HepG2 (cell line): ENCODE data around the gene CD300LG. TPM values are rescaled to one million over a fixed set of nuclear protein-coding genes. Genes with fewer than 3 reads are reported as not detected.
A peak's percentile ranks its signal among the peaks of the same experiment; 100 is the strongest.

Source experiments
- ATAC-seq: fragments of 200-7000 bp; cut with Tn5 transposase; 3 replicates; pipeline ENCODE4 v1.9.1; 2020; ENCODE audit warnings: mild to moderate bottlenecking, moderate library complexity
- BruUV-seq: library from RNA; stranded (reverse); fragments of 400-500 nt; replicated peaks from 2 replicates; lab custom pipeline; 2021; lab: Mats Ljungman, UMichigan
- CTCF ChIA-PET: fragments of 300-600 bp; formaldehyde crosslinking; extraction: SDS; loops from one replicate; lab custom pipeline; 2021; ENCODE audit warnings: low total read pairs, inconsistent platforms, low intra/inter-chr PET ratio; lab: Yijun Ruan, JAX
- POLR2A ChIA-PET: fragments of 350-600 bp; sonication (Branson Sonifier 250); formaldehyde crosslinking; loops from one replicate; lab custom pipeline; 2020; ENCODE audit warnings: antibody characterized with exemption, inconsistent platforms; lab: Yijun Ruan, JAX
- DNase-seq: peaks from one replicate; pipeline ENCODE4 v3.0.0-alpha.2; 2015; ENCODE audit warnings: low spot score
- FAIRE-seq: peaks from 3 replicates; lab custom pipeline; 2011; peaks lifted over from hg19 to GRCh38; lab: Jason Lieb, UNC
- H2AFZ ChIP-seq: one replicate; pipeline ENCODE4 v1.6.1; 2011; ENCODE audit warnings: low read length, inconsistent platforms
- H3K27ac ChIP-seq: fragments of 300-600 bp; 3 replicates; pipeline ENCODE4 v1.8.0; 2011; ENCODE audit warnings: mixed run types, mild to moderate bottlenecking, mixed read lengths, low read length, inconsistent platforms; ENCODE audit not compliant: insufficient read depth; ENCODE audit errors: extremely low read length
- H3K27me3 ChIP-seq, 2 experiments: fragments of 200-600 bp in 1 of 2; 2 replicates in 1 of 2; 3 replicates in 1 of 2; pipeline versions ENCODE4 v1.6.0 to v1.8.0; 2011; ENCODE audit warnings: low read length in 2 of 2, mild to moderate bottlenecking in 2 of 2, moderate library complexity in 2 of 2, inconsistent platforms in 1 of 2; ENCODE audit not compliant: insufficient read depth in 2 of 2, control insufficient read depth in 1 of 2
- H3K36me3 ChIP-seq, 2 experiments: fragments of 200-600 bp in 1 of 2; replicated peaks in 1 of 2; 2 replicates in 1 of 2; 3 replicates in 1 of 2; pipeline versions ENCODE4 v1.5.1 to v1.8.0; 2011; ENCODE audit warnings: low read length in 2 of 2, inconsistent platforms in 1 of 2; ENCODE audit not compliant: insufficient read depth in 2 of 2, control insufficient read depth in 1 of 2
- H3K4me1 ChIP-seq: 2 replicates; pipeline ENCODE4 v1.5.1; 2012; ENCODE audit warnings: low read length, inconsistent platforms; ENCODE audit not compliant: insufficient read depth
- H3K4me2 ChIP-seq: 2 replicates; pipeline ENCODE4 v1.6.0; 2011; ENCODE audit warnings: low read depth, low read length, inconsistent platforms
- H3K4me3 ChIP-seq, 3 experiments: fragments of 200-600 bp in 1 of 3; sonication (generic), shearing (Covaris generic) in 1 of 3; replicated peaks in 1 of 3; 2 replicates each; pipeline ENCODE4 v1.5.1; 2011 to 2016; ENCODE audit warnings: low read length in 3 of 3, inconsistent platforms in 2 of 3, low read depth in 2 of 3, mild to moderate bottlenecking in 2 of 3, control low read depth in 1 of 3, mixed read lengths in 1 of 3; ENCODE audit not compliant: insufficient read depth in 1 of 3
- H3K79me2 ChIP-seq: one replicate; pipeline ENCODE4 v1.6.1; 2011; ENCODE audit warnings: low read length, inconsistent platforms; ENCODE audit not compliant: insufficient read depth
- H3K9ac ChIP-seq: 2 replicates; pipeline ENCODE4 v1.6.0; 2011; ENCODE audit warnings: mild to moderate bottlenecking, low read depth, low read length, inconsistent platforms; ENCODE audit not compliant: insufficient read depth
- H3K9me3 ChIP-seq: 2 replicates; pipeline ENCODE4 v1.5.1; 2012; ENCODE audit warnings: mild to moderate bottlenecking, low read length
- H4K20me1 ChIP-seq: 2 replicates; pipeline ENCODE4 v1.6.0; 2011; ENCODE audit warnings: inconsistent platforms, mild to moderate bottlenecking, low read length, moderate library complexity; ENCODE audit not compliant: insufficient read depth
- ARID5B ChIP-seq: IDR thresholded peaks from 2 replicates; pipeline ENCODE4 v1.4.0; 2020; ENCODE audit warnings: mild to moderate bottlenecking, missing genetic modification reagents
- HES4 ChIP-seq: sonication (generic); formaldehyde crosslinking; IDR thresholded peaks from 2 replicates; pipeline ENCODE4 v1.9.0; 2021; ENCODE audit warnings: mild to moderate bottlenecking, missing genetic modification reagents, borderline replicate concordance
- HNRNPLL ChIP-seq: fragments of 200-400 bp; formaldehyde crosslinking; IDR thresholded peaks from 2 replicates; pipeline ENCODE4 v1.6.1; 2017; ENCODE audit warnings: mild to moderate bottlenecking, low read depth, low read length; ENCODE audit not compliant: poor library complexity, severe bottlenecking
- NFYC ChIP-seq: IDR thresholded peaks from 2 replicates; pipeline ENCODE4 v1.6.1; 2016; ENCODE audit warnings: missing genetic modification reagents, missing compliant biosample characterization
- SALL1 ChIP-seq: sonication (generic); formaldehyde crosslinking; IDR thresholded peaks from 2 replicates; pipeline ENCODE4 v1.8.0; 2022; ENCODE audit warnings: mild to moderate bottlenecking, missing genetic modification reagents
- SMC3 ChIP-seq: IDR thresholded peaks from 2 replicates; pipeline ENCODE4 v1.6.1; 2011; ENCODE audit warnings: low read length, improper control_type of control experiment
- STAG1 ChIP-seq: sonication (generic); formaldehyde crosslinking; IDR thresholded peaks from 2 replicates; pipeline ENCODE4 v1.4.0; 2020; ENCODE audit warnings: missing genetic modification reagents
- TARDBP ChIP-seq: sonication (generic); formaldehyde crosslinking; IDR thresholded peaks from 2 replicates; pipeline ENCODE4 v1.8.0; 2022; ENCODE audit warnings: mild to moderate bottlenecking, missing genetic modification reagents
- TRIM22 ChIP-seq: fragments of 450-650 bp; IDR thresholded peaks from 2 replicates; pipeline ENCODE4 v1.6.1; 2017
- ZBTB2 ChIP-seq: sonication (generic); formaldehyde crosslinking; IDR thresholded peaks from 2 replicates; pipeline ENCODE4 v1.8.0; 2022; ENCODE audit warnings: low read depth, missing genetic modification reagents
- ZFP82 ChIP-seq: sonication (generic); formaldehyde crosslinking; IDR thresholded peaks from 2 replicates; pipeline ENCODE4 v1.5.1; 2020; ENCODE audit warnings: mild to moderate bottlenecking, missing genetic modification reagents, borderline replicate concordance
- ZNF550 ChIP-seq: sonication (generic); formaldehyde crosslinking; IDR thresholded peaks from 2 replicates; pipeline ENCODE4 v1.4.0; 2020; ENCODE audit warnings: mild to moderate bottlenecking, missing genetic modification reagents, borderline replicate concordance
- WGBS: methylation state at CpG from one replicate; pipeline ENCODE4 v1.1.6; 2017; ENCODE audit warnings: low lambda C conversion rate; 5-methylcytosine and 5-hydroxymethylcytosine counted together
- in situ Hi-C: cut with HindIII; loops from 2 replicates; pipeline ENCODE4 v1.10.0; 2017; ENCODE audit warnings: low pct_unique_long_range_greater_than_20kb; ENCODE audit not compliant: extremely low pct_ligation_motif_present
- intact Hi-C: fragments of 100-400 bp; cut with micrococcal nuclease; formaldehyde crosslinking; loops from one replicate; pipeline ENCODE4 v1.10.0; 2022; ENCODE audit not compliant: unreplicated experiment
- polyA plus RNA-seq, 8 experiments: library from polyadenylated mRNA; depleted of rRNA in 3 of 8; stranded (reverse) in 7 of 8; unstranded in 1 of 8; fragments of >200 nt; fragmentation: Illumina TruSeq in 4 of 8; extraction: Trizol in 4 of 8; gene quantifications; 2 replicates each; pipeline versions ENCODE4 v1.2.1 to v1.2.3, GENCODE V29; 2011 to 2016; ENCODE audit warnings: low read depth in 4 of 8, missing spikeins in 1 of 8, mixed read lengths in 1 of 8; ENCODE audit not compliant: insufficient read depth in 1 of 8
- total RNA-seq, 5 experiments: library from RNA; depleted of rRNA; stranded (reverse); fragments of >200 nt; fragmentation: Illumina TruSeq; extraction: Trizol; gene quantifications; 2 replicates each; pipeline ENCODE4 v1.2.3, GENCODE V29; 2016; ENCODE audit warnings: low read depth in 1 of 5

Gene CD300LG
- total and polyA plus RNA-seq, 2 of the 13 experiments (the other 11 are each of a cell fraction or from before 2014, with no cell fraction given): not detected

- TF ChIP-seq ZBTB2 (CRISPR knock-in tag) (no peak), NFYC (CRISPR knock-in tag) (no peak), SALL1 (CRISPR knock-in tag) (peak; percentile 37; the same call in 1 of the 2 replicates), STAG1 (0 out of 2 replicates have a peak, but pooled peaks have one; percentile 9), ZFP82 (CRISPR knock-in tag) (no peak), ZNF550 (CRISPR knock-in tag) (0 out of 2 replicates have a peak, but pooled peaks have one; percentile 30), HNRNPLL (peak; percentile 48), SMC3 (peak; percentile 28; the same call in 1 of the 2 replicates)
These were observed 33.5 kb downstream of the CD300LG start (continued) for GRCh38 chr17:43880420-43880991.

GRCh38 chr17:43881181-43881580 lies 34.2 kb downstream of the CD300LG start:
- Histone ChIP-seq H3K4me2 (no peak overlapping the region), H3K36me3 (no peaks in the 10 kb centered on the region), H3K27me3 (peaks cover 0 to 16% of the 10 kb centered on the region in 2 experiments; a peak in 2 of 5 replicates), H3K79me2 (no peaks in the 10 kb centered on the region), H3K9ac (no peak overlapping the region), H3K9me3 (no peaks in the 10 kb centered on the region), H3K27ac (no peak overlapping the region), H3K4me3 (no peak overlapping the region), H3K4me1 (peaks cover 8% of the 10 kb centered on the region), H2AFZ (no peak overlapping the region), H4K20me1 (no peaks in the 10 kb centered on the region; the same call in 1 of the 2 replicates)
- 49% methylated on average over 12 of the region's 12 CpGs for WGBS
- intact Hi-C loops (no loop called here), in situ Hi-C loops (no loop called here)
- CTCF ChIA-PET: no interaction called here
- POLR2A ChIA-PET: no interaction called here
- no peak for FAIRE-seq
- TF ChIP-seq TARDBP (CRISPR knock-in tag) (no peak), HES4 (0 out of 2 replicates have a peak, but pooled peaks have one; percentile 28), ARID5B (CRISPR knock-in tag) (no peak), TRIM22 (no peak)
- ATAC-seq: no peak
- DNase-seq: no peak
- BruUV-seq: no TSS peak
